GM23248 (cell line): ENCODE data around the gene NXPH4. TPM values are rescaled to one million over a fixed set of nuclear protein-coding genes. Genes with fewer than 3 reads are reported as not detected.
A peak's percentile ranks its signal among the peaks of the same experiment; 100 is the strongest.

Source experiments
- DNase-seq: peaks from one replicate; pipeline ENCODE4 v3.0.0-alpha.2; 2015
- H2AFZ ChIP-seq: fragments of 200-600 bp; sonication (generic); 2 replicates; pipeline ENCODE4 v1.6.1; 2016; ENCODE audit warnings: antibody characterized with exemption
- H3F3A ChIP-seq: fragments of 200-600 bp; sonication (generic); 2 replicates; pipeline ENCODE4 v1.6.1; 2016; ENCODE audit warnings: mild to moderate bottlenecking, antibody characterized with exemption, mixed run types; ENCODE audit not compliant: insufficient read depth
- H3K27ac ChIP-seq: fragments of 200-600 bp; sonication (generic); 2 replicates; pipeline ENCODE4 v1.5.1; 2016; ENCODE audit warnings: mild to moderate bottlenecking
- H3K27me3 ChIP-seq: fragments of 200-600 bp; sonication (generic); replicated peaks from 2 replicates; pipeline ENCODE4 v1.6.1; 2016; ENCODE audit warnings: mild to moderate bottlenecking; ENCODE audit not compliant: insufficient read depth
- H3K36me3 ChIP-seq: fragments of 200-600 bp; sonication (generic); 2 replicates; pipeline ENCODE4 v1.6.1; 2016; ENCODE audit warnings: low read depth, mild to moderate bottlenecking
- H3K4me1 ChIP-seq: fragments of 200-600 bp; sonication (generic); 2 replicates; pipeline ENCODE4 v1.6.1; 2016; ENCODE audit warnings: mild to moderate bottlenecking; ENCODE audit not compliant: insufficient read depth
- H3K4me2 ChIP-seq: fragments of 200-600 bp; sonication (generic); one replicate; pipeline ENCODE4 v1.6.1; 2016; ENCODE audit warnings: mild to moderate bottlenecking; ENCODE audit not compliant: unreplicated experiment
- H3K4me3 ChIP-seq: fragments of 200-600 bp; sonication (generic); 2 replicates; pipeline ENCODE4 v1.5.1; 2016; ENCODE audit warnings: mild to moderate bottlenecking
- H3K79me2 ChIP-seq: fragments of 200-600 bp; sonication (generic); 2 replicates; pipeline ENCODE4 v1.6.1; 2016; ENCODE audit warnings: mild to moderate bottlenecking; ENCODE audit not compliant: insufficient read depth
- H3K9ac ChIP-seq: fragments of 200-600 bp; sonication (generic); 2 replicates; pipeline ENCODE4 v1.6.1; 2016; ENCODE audit warnings: mild to moderate bottlenecking
- H3K9me2 ChIP-seq: fragments of 200-600 bp; sonication (generic); 2 replicates; pipeline ENCODE4 v1.6.1; 2016; ENCODE audit warnings: mixed run types, mild to moderate bottlenecking, moderate library complexity; ENCODE audit not compliant: insufficient read depth
- H3K9me3 ChIP-seq: fragments of 200-600 bp; sonication (generic); one replicate; pipeline ENCODE4 v1.6.1; 2017; ENCODE audit warnings: low read depth
- H4K20me1 ChIP-seq: fragments of 200-600 bp; sonication (generic); 2 replicates; pipeline ENCODE4 v1.6.0; 2016; ENCODE audit not compliant: insufficient read depth
- EZH2 ChIP-seq: fragments of 200-600 bp; sonication (generic); IDR thresholded peaks from 2 replicates; pipeline ENCODE4 v1.6.1; 2018; ENCODE audit warnings: antibody characterized with exemption, mild to moderate bottlenecking; ENCODE audit not compliant: insufficient read depth, poor library complexity, severe bottlenecking
- EZH2phosphoT487 ChIP-seq: fragments of 200-600 bp; sonication (generic); IDR thresholded peaks from 2 replicates; pipeline ENCODE4 v1.6.1; 2018; ENCODE audit warnings: antibody characterized with exemption, moderate library complexity, mild to moderate bottlenecking, low read depth; ENCODE audit not compliant: insufficient read depth
- WGBS, 2 experiments: methylation state at CpG; one replicate each; pipeline ENCODE4 v1.1.6; 2015 to 2017; ENCODE audit warnings: low lambda C conversion rate in 2 of 2, low coverage in 1 of 2; ENCODE audit errors: missing lambda C conversion rate in 2 of 2; 5-methylcytosine and 5-hydroxymethylcytosine counted together
- in situ Hi-C: fragments of 300-500 bp; cut with MboI; formaldehyde crosslinking; loops from 2 replicates; pipeline ENCODE4 v1.15.0; 2020
- polyA plus RNA-seq: library from polyadenylated mRNA; unstranded; fragments of >200 nt; fragmentation: Nextera tagmentation; extraction: Ambion mirVana; gene quantifications from 2 replicates; pipeline ENCODE4 v1.2.1, GENCODE V29; 2016
- total RNA-seq: library from RNA; depleted of rRNA; stranded (reverse); fragments of >200 nt; shearing (Covaris generic); gene quantifications from 2 replicates; pipeline ENCODE4 v1.2.3, GENCODE V29; 2014

NXPH4 gene
- total and polyA plus RNA-seq, 2 experiments from 2014 or later, result 5.4 to 5.7 TPM

- in situ Hi-C loops, result no loop called here
- H3K79me2 ChIP-seq, result peaks cover 79% of the 10 kb centered on the region
- DNase-seq, result no peak
Measured at GRCh38 chr12:57169969-57170368, 46.6 kb upstream of the NXPH4 start.

DNA sequence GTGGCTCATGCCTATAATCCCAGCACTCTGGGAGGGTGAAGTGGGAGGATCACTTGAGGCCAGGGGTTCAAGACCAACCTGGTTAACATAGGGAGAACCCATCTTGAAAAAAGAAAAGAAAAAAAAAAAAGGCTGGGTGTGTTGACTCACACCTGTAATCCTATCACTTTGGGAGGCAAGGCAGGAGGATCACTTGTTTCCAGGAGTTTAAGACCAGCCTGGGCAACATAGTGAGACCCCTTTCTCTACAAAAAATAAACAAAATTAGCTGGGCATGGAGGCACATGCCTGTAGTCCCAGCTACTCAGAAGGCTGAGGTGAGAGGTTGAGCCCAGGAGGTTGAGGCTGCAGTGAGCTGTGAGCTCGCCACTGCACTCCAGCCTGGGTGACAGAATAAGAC lies 46.2 kb upstream of the NXPH4 start:
- 85 to 100% methylated on average over 1 of the region's 1 CpG for WGBS, 2 experiments
- Histone ChIP-seq H4K20me1 (no peaks in the 10 kb centered on the region), H3K4me3 (no peak overlapping the region), H3K9ac (0 out of 2 replicates have a peak overlapping the region, but pooled peaks have one; percentile 16), H3K79me2 (peaks cover 77% of the 10 kb centered on the region), H3K9me2 (no peaks in the 10 kb centered on the region), H3F3A (peaks cover 50% of the 10 kb centered on the region), H3K9me3 (no peaks in the 10 kb centered on the region), H3K27ac (peak overlapping the region; percentile 56), H3K36me3 (peaks cover 59% of the 10 kb centered on the region; the same call in 1 of the 2 replicates), H2AFZ (no peak overlapping the region), H3K4me2 (no peak overlapping the region), H3K27me3 (no peaks in the 10 kb centered on the region), H3K4me1 (peaks cover 27% of the 10 kb centered on the region)
- no peak for DNase-seq
- in situ Hi-C loops, result no loop called here
- TF ChIP-seq EZH2phosphoT487 (no peak), EZH2 (no peak)

More at GRCh38 chr12:57169969-57170368, 46.6 kb upstream of the NXPH4 start:
- H3F3A ChIP-seq, result peaks cover 53% of the 10 kb centered on the region
- H4K20me1 ChIP-seq, result no peaks in the 10 kb centered on the region
- peak overlapping the region; percentile 56 for H3K27ac ChIP-seq
- peaks cover 59% of the 10 kb centered on the region; the same call in 1 of the 2 replicates for H3K36me3 ChIP-seq
- 44 to 45% methylated on average over 7 of the region's 7 CpGs for WGBS, 2 experiments
- H3K9me3 ChIP-seq, result no peaks in the 10 kb centered on the region
- no peak overlapping the region for H3K4me3 ChIP-seq
- H3K9me2 ChIP-seq, result no peaks in the 10 kb centered on the region
- H3K9ac ChIP-seq, result no peak overlapping the region
- H3K4me2 ChIP-seq, result no peak overlapping the region
- peaks cover 32% of the 10 kb centered on the region for H3K4me1 ChIP-seq
- no peak overlapping the region for H2AFZ ChIP-seq
- no peak for TF ChIP-seq EZH2phosphoT487
- no peak for TF ChIP-seq EZH2
- H3K27me3 ChIP-seq, result no peaks in the 10 kb centered on the region

GRCh38 chr12:57170927-57171326 lies 45.7 kb upstream of the NXPH4 start:
- Histone ChIP-seq H3K4me2 (no peak overlapping the region), H3K79me2 (peaks cover 81% of the 10 kb centered on the region), H3K27ac (peak overlapping the region; percentile 56), H3F3A (peaks cover 46% of the 10 kb centered on the region), H3K9ac (0 out of 2 replicates have a peak overlapping the region, but pooled peaks have one; percentile 16), H3K4me1 (peaks cover 22% of the 10 kb centered on the region), H3K27me3 (no peaks in the 10 kb centered on the region), H4K20me1 (no peaks in the 10 kb centered on the region), H3K4me3 (no peak overlapping the region), H3K9me3 (no peaks in the 10 kb centered on the region), H3K36me3 (peaks cover 57% of the 10 kb centered on the region; the same call in 1 of the 2 replicates), H3K9me2 (no peaks in the 10 kb centered on the region), H2AFZ (no peak overlapping the region)
- in situ Hi-C loops, result no loop called here
- TF ChIP-seq EZH2phosphoT487 (no peak), EZH2 (no peak)
- WGBS, 2 experiments, result 94 to 95% methylated on average over 4 of the region's 4 CpGs
- no peak for DNase-seq

GRCh38 chr12:57171668-57172067 lies 44.9 kb upstream of the NXPH4 start:
- no peaks in the 10 kb centered on the region for H3K9me3 ChIP-seq
- no peak overlapping the region for H2AFZ ChIP-seq
- peaks cover 83% of the 10 kb centered on the region for H3K79me2 ChIP-seq
- TF ChIP-seq EZH2 (no peak), EZH2phosphoT487 (no peak)
- WGBS, 2 experiments, result 37 to 46% methylated on average over 2 to 4 of the region's 4 CpGs
- peaks cover 20% of the 10 kb centered on the region for H3K4me1 ChIP-seq
- H3F3A ChIP-seq, result peaks cover 46% of the 10 kb centered on the region
- peaks cover 60% of the 10 kb centered on the region for H3K36me3 ChIP-seq
- H4K20me1 ChIP-seq, result no peaks in the 10 kb centered on the region
- H3K9ac ChIP-seq, result 0 out of 2 replicates have a peak overlapping the region, but pooled peaks have one; percentile 16
- no peak overlapping the region for H3K4me3 ChIP-seq
- H3K9me2 ChIP-seq, result no peaks in the 10 kb centered on the region
- DNase-seq, result peak; percentile 93
- no peaks in the 10 kb centered on the region for H3K27me3 ChIP-seq
- in situ Hi-C loops, result no loop called here
- peak overlapping the region; percentile 57 for H3K27ac ChIP-seq
- no peak overlapping the region for H3K4me2 ChIP-seq
